ENCODE results near the gene MRPS10.

DNA sequence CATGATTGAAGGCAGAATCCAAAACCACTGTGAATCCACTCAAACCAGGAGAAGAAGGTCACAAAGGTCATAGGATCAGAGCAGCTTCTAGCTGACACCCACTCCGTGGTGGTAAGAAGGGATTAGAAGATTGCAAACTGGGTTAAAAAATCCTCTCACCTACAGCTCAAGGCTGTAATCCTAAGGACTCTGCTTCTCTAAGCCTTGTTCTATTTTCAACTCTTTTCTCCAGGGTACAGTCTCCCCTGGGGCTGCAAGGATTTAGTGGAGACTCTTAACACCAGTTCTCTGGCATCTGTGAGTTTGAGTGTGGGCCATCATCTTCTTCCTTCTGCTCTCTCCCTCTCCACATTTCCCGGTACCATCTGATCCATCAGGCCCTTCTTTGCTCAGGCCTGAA, 44.6 kb downstream of the MRPS10 start, which contains the start of gene GUCA1A:
- TF ChIP-seq MYC (IDR thresholded peaks at IDR 0.05; ENCODE audit: low read depth, low read length): no peak
- TF ChIP-seq, protein P1, sequence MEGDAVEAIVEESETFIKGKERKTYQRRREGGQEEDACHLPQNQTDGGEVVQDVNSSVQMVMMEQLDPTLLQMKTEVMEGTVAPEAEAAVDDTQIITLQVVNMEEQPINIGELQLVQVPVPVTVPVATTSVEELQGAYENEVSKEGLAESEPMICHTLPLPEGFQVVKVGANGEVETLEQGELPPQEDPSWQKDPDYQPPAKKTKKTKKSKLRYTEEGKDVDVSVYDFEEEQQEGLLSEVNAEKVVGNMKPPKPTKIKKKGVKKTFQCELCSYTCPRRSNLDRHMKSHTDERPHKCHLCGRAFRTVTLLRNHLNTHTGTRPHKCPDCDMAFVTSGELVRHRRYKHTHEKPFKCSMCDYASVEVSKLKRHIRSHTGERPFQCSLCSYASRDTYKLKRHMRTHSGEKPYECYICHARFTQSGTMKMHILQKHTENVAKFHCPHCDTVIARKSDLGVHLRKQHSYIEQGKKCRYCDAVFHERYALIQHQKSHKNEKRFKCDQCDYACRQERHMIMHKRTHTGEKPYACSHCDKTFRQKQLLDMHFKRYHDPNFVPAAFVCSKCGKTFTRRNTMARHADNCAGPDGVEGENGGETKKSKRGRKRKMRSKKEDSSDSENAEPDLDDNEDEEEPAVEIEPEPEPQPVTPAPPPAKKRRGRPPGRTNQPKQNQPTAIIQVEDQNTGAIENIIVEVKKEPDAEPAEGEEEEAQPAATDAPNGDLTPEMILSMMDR (IDR thresholded peaks at IDR 0.05; ENCODE audit: extremely low read depth in 1 of 2, insufficient read depth in 1 of 2, low read depth in 1 of 2, low read length in 2 of 2): no peak
- TF ChIP-seq POLR2AphosphoS5 (IDR thresholded peaks at IDR 0.05; ENCODE audit: insufficient read depth, low read depth, low read length): no peak
- no peak for TF ChIP-seq POLR2A (IDR thresholded peaks at IDR 0.05; ENCODE audit: low read depth, low read length)
- no peak for TF ChIP-seq EZH2 (IDR thresholded peaks at IDR 0.05; ENCODE audit: borderline replicate concordance, low read depth, low read length, severe bottlenecking)
- TF ChIP-seq, protein P2, sequence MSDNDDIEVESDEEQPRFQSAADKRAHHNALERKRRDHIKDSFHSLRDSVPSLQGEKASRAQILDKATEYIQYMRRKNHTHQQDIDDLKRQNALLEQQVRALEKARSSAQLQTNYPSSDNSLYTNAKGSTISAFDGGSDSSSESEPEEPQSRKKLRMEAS (IDR thresholded peaks at IDR 0.05; ENCODE audit: insufficient read depth, insufficient read length): no peak
- no peak for TF ChIP-seq JUN (IDR thresholded peaks at IDR 0.05; ENCODE audit: borderline replicate concordance, insufficient read depth, insufficient read length, low read depth)
- no peak for TF ChIP-seq GATA2 (IDR thresholded peaks at IDR 0.05; ENCODE audit: insufficient read depth, insufficient read length, low read depth, low read length)
- TF ChIP-seq FOS (IDR thresholded peaks at IDR 0.05; ENCODE audit: borderline replicate concordance, insufficient read depth, low read length): no peak
